HG03565 (cell line): ENCODE measurements around the gene SC5D.

Experiments used
- ATAC-seq: cut with Tn5 transposase; IDR thresholded peaks from one replicate; pipeline ENCODE4 v1.9.1; 2021; ENCODE audit warnings: mild to moderate bottlenecking, moderate library complexity; ENCODE audit not compliant: unreplicated experiment

Gene SC5D, protein sequence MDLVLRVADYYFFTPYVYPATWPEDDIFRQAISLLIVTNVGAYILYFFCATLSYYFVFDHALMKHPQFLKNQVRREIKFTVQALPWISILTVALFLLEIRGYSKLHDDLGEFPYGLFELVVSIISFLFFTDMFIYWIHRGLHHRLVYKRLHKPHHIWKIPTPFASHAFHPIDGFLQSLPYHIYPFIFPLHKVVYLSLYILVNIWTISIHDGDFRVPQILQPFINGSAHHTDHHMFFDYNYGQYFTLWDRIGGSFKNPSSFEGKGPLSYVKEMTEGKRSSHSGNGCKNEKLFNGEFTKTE

DNA sequence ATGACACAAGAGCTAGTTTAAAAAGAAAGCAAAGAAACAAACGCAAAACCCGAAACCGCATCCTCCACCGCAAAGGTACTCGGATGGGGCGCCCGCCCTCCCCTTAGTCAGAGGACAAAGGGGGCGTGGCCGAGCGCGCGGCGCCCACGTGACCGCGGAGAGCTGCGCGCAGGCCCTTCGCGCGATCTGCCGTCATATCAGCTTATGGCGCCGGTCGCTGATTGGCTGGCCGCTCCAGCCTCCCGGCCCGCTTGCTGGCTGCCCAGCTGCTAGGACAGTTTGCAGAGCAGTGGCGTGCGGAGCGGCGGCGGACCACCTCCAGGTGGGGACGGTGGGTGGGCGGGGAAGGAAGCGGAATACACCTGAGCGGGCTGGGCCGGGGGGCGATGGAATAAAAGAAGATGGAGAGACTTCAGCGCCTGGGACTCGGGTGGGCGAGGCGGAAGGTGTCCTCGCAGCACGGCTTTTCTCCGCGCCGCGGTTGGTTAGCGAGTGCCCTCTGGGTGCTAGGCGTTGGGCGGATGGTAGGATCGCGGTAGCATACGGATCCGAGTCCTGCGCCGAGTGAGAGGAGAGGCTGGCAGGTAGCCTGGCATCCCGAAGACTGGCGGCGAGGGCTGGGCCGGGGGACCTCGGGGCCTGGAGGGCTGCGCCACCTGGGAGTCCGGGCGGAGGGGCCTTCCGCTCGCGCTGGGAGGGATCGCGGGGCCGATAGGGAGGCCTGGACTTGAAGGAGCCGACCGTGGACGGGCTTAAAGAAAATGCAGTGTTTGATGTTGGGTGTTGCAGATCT is at the start of gene SC5D:
SC5D (plus strand) TSS at position 277 of the 793 bp plus-strand sequence. CDS start 10,605 bp downstream, outside the sequence.
- ATAC-seq, result peak; percentile 91

DNA sequence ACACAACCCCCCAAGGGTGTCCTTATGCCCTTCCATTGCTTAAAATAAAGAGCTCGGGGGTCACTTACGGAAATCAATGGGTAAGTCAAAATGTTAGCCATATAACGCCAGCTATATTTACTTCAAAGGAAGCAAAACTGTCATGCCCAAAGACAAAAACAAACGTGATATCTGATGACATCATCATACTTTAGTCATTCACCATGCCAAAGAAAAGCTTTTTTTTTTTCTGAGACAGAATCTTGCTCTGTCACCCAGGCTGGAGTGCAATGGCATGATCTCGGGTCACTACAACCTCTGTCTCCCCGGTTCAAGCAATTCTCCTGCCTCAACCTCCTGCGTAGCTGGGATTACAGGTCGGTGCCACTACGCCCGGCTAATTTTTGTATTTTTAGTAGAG is 47.7 kb upstream of the SC5D start:
- no peak for ATAC-seq

DNA sequence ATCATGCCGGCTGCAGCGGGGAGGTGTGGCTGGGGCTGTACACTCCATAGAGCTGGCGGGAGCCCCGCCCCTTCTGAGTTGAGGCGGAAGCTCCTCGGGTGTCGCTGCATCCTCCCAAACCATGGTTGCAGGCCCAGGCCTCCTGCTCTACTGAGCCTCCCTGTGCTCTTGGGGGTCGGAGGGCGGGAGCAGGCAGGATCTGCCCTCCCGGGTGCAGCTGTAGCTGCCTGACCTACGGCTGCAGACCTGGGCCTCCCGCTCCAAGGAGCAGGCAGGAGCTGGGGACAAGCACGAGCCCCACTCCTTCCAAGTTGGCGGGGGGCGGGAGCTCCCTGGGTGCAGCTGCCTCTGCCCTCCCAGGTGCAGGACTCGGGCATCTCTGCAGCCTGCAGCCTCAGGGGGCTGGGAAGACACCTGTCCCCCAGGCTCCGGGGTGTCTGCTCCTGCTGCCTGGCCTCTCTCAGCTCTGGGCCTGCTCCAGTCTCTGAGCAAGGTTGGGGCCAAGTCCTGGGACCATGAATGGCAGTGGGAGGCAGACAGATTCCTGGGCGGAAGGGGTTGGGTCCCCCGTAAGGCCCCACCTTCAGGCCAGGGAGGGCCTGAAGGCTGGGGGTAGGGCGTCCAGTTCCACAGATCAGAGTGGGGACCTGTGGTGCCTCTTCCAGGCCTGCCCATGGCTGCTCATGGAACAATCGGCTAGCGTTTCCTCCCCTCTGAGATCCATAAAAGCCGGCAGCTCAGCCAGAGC is 46.4 kb upstream of the SC5D start:
- no peak for ATAC-seq

DNA sequence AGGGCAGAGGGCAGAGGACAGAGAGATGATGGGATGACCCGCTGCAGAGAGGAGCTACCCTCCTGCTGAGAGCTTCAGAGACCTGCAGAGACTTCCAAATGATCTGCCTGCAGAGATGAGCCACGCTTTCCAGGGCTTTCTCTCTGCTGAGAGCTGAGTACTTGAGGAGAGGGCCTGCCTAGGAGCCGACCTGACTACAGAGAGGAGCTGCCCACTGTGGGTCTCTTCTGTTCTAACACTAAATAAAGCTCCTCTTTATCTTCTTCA is 45.9 kb upstream of the SC5D start:
- no peak for ATAC-seq

DNA sequence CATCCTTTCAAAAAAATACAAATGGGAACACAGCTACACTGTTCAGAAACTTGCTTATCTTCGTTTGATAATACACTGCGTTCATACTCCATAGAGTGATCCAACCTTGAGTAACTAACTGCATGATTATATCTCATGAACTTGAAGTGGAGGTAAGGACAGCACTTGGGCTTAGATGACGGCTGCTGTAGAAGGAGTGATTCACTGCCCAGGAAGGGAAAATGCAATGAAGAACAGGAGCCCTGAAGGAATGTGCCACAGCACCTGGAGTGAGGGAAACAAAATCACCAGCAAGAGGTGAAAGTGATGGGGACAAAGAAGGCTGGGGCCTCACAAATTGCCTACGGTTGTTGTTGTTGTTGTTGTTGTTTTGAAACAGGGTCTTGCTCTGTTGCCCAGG is 44.1 kb upstream of the SC5D start:
- ATAC-seq, result no peak

DNA sequence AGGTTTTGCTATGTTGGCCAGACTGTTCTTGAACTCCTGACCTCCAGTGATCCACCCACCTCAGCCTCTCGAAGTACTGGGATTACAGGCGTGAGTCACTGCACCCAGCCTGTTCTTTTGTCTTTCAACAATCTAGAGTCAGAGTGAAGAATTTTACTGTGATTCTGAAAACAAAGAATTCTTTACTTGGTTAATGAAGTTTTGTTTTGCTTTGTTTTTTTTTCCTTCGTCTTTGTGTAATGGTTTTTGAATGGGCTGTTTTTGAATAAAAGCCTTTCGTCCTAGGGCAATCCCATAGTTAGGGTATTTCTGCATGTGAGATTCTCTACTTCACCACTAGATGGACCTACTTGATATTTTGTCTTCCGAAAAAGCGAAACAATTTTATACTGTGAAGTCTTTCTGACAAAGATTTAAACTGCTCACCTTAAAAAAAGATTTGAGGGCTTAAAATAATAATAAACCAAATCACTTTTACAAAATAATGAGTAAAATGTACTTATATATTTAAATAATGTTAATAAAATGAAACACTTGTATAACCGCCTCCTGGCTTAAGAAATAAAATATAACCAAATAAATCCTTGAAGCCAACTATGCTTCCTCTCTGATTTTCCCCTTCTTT is 43.4 kb upstream of the SC5D start:
- peak; percentile 49 for ATAC-seq

DNA sequence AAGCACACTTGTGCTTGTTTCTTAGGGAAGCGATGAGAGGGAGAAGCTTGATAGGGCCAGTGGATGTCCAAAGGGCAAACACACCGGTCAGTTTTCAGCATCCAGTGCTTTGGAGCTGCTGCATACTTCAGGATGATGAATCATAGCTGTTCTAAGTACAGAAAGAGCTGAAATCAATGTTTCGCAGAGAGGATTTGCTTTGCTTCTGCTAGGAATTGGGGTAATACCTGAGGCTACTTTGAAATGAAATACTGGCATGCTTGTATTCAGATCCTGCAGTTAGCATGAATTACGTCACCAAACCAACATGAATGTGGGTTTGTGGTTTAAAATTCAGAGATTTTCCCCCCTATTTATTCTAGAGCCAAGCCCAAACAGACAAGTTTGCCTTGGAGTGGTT is 41.7 kb upstream of the SC5D start:
- ATAC-seq, result no peak

DNA sequence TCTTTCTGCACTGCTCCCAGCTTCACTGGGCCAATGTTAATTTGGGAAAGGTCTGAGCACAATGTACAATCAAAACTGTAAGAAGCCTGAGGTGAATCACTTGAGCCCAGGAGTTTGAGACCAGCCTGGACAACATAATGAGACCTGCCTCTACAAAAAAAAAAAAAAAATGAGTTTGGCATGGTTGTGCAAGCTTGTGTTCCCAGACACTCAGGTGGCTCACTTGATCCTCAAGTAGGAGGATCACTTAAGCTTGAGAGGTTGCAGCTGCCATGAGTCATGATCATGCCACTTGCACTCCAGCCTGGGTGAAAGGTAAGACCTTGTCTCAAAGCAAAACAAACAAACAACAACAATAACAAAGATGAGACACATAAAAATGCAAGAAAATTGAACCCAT is 38.6 kb upstream of the SC5D start:
- no peak for ATAC-seq

DNA sequence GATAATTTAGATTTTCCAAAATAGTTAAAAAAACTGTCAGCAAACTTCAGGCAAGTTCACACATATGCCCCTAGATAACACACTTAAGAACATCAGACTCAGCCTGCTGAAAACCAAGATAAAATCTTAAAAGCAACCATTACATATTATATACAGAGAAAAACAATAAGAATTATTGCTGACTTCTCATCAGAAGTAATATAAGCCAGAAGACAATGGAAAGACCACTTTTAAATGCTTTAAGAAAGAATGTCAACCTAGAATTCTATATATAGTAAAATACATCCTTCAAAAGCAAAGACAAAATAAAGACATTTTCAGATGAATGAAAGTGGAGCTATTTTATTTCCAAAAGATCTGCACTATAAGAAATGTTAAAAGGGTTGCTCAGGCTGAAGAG is 37.8 kb upstream of the SC5D start:
- no peak for ATAC-seq

DNA sequence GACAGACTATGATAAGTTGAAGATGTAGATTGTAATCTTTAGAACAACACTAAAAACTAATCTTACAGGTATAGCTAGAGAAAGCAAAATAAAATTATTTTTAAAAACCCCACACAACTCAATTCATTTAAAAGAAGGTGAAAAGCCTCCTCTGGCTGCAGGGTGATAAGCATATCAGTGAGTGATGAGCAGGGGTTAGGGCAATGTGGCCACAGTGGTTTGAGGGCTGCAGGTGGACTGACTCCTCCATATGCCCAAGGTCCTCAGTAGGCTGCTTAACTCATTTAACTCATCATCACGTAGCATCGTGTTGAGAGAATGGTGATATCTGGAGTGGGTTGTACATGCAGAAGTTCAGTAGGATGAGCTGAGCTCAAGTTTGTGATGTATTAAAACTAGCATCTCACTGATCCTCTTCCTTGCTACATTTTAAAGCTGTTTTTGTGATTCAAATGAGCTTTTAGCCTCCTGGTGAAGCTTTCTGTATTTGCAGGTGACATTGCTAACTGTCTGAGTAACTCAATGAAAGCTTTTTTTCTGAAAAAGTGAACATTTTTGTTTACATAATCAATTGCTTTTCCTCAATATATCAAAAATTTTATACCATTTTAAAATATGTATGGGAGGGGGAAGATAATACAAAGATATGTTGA is 37.0 kb upstream of the SC5D start:
- ATAC-seq, result no peak

DNA sequence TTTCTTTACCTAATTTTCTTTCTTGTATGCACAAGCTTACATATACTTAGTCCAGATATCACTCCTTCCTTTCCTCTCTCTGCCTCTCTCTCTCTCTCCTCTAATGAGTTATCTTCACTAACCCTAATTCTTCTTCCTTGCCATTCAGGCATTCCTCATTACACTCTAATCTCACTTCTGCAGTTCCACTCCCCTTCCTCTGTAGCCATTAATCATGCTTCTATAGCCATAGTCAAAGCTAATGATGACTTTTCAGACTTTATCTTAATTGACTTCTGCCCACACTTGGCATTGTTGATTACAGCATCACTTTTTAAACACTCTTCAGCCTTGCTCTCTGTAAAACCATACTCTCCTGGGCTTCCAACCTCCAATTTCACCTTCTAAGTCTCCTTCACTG is 35.3 kb upstream of the SC5D start:
- no peak for ATAC-seq

DNA sequence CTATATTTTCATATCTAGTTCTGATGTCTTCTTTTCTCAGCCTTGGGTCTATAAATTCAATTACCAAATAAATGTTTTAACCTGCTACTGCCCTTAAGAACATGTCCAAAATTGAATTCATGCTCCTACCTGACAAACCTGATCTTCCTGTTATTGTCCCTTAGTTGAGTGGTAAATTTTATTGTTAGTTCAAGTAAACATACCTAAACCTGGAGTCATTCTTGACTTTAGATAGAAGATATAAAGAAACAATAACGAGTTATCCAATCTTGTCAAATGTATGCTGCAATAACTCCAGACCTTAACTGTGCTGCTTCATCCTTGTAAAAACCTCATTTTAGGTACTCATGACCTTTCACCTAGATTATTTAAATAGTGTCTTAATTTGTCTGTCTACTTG is 34.6 kb upstream of the SC5D start:
- ATAC-seq, result no peak

DNA sequence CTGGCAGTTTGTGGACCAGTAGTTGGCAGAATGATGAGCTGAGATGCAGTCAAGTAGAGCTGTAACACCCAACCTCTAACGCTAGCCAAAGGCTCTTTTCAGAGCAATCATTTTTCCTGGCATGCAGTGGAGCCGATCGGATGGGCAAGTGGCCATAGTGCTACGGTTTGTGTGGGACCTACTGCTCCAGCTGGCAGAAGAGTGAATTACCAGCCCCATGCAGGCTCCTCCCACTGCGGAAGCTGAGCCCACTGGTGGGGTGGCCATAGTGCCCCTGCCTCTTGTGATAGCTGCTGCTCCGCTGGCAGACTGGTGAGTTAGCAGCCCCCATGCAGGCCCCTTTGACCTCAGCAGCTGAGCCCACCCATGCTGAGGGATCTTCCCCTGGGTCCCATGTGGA is 27.0 kb upstream of the SC5D start:
- no peak for ATAC-seq

DNA sequence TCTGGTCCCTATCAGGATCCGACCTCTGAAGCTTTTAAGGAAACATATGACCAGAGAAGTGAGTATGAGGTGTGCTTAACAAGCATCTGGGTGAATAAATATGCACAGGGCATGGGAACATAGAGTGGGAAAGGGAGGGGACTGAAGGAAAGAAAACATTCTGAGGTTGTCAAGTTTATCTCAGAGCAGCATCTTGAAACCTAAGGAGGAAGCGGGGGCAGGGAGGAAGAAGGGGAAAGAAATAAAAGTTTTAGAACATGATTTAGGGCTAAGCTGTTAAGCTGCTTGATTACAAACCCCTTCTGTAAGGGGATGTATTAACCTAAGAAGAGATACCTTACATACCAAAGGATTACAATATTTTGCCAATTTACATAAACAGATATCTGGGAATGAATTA is 24.0 kb upstream of the SC5D start:
- no peak for ATAC-seq

DNA sequence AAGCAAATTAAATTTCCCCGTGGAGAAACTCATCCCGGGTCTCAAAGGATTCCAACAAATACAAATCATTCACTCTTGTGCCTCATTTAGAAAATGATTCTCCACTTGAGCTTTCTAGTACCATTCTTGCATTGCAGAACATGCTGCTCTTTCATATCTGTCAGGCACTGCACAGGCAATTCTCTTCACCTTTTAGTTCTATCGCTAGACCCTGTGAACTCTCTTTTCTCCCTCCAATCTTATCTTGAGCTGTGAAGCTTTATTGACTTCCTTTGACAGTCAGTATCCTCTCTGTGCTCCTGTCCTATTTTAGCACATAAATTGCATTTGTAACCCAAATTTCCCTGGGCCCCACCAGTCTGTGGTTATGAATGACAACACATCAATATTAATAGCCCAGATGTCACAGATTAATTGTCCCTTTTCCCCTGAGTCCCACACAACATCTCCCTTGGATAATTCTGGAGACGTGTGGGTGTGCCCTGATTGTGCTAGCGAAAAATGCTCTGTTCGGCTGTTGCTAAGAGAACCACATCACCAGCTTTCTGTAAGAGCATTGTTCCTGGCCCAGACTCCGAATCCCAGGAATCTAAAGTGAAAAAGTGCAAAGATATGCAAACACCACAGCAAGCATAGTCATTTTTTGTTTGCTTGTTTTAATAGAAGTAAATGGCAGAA is 22.4 kb upstream of the SC5D start:
- no peak for ATAC-seq

DNA sequence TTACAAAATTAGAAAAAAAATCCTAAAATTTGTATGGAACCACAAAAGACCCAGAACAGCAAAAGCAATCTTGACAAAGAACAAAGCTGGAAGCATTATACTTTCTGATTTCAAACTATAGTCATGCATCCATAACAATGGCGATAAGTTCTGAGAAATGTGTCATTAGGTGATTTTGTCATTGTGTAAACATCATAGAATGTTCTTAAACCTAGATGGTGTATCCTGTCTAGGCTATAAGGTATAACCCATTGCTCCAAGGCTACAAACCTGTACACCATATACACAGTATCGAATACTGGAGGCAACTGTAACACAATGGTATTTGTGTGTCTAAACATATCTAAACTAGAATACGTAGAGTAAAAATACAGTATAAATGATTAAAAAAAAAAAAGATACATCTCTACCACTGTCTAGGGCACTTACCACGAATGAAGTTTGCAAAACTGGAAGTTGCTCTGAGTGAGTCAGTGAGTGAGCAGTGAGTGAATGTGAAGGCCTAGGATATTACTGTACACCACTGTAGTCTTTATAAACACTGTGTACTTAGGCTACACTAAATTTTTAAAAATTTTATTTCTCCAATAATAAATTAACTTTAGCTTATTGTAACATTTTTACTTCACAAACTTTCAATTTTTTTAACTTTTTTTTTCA is 18.1 kb upstream of the SC5D start:
- ATAC-seq, result no peak

DNA sequence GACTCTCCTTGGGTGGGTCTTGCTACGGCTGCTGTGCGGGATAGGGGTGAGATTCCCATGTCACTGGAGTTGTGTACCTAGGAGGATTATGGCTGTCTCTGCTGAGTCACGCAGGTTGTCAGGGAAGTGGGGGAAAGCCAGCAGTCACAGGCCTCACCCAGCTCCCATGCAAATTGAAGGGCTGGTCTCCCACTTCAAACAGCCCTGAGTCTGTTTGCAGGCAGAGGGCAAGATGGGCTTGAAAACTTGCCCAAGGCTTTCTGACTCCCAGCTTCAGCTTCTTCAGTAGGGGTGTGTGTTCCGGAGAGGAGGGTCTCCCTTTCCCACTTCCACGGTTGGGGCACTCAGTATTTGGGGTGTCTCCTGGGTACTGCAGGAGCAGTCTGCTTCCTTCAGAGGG is 10.9 kb upstream of the SC5D start:
- no peak for ATAC-seq

DNA sequence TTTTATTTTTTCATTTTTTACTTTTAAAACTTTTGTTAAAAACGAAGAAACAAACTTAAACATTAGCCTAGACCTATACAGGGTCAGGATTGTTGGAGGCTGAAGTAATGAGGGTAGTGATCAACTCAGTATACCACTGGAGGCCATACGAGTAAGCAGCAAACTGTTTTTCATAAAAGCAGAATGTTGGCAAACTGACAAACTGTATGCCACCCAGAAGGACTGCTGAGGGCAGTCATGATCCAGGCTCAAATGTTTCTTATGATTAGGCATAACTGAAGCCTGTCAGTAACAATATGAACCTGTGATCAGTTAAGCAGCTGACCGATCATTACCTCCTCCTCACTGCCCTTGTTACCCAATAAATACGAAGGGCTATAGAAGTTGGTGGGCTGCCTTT is 10.2 kb upstream of the SC5D start:
- ATAC-seq, result no peak

DNA sequence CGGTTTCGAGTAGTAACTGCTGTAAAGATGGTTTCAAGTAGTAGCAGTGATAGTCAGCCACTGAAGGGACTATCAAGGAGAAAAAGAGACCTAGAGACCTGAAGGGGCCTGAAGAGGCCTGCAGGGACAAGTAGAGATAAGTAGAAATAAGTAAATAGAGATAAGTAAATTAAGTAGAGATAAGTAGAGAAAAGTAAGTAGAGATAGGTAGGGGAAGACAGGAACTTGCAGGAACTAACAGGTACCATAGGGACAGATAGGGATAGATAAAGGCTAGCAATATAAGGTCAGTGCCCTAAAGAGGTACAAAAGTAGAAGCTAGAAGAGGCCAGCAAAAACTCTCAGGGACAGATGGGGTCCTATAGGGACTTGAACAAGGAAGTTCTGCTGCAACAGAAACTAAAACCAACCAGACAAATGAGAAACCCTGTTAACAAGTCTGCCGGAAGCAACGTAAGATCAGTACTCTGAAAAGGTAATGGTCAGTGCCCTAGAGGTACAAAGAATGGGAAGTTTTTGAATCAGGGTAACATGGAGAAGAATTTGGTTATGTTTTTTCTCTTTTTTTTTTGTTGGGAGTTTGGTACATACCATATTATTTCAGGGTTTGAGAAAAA is 9.6 kb upstream of the SC5D start:
- peak; percentile 56 for ATAC-seq

DNA sequence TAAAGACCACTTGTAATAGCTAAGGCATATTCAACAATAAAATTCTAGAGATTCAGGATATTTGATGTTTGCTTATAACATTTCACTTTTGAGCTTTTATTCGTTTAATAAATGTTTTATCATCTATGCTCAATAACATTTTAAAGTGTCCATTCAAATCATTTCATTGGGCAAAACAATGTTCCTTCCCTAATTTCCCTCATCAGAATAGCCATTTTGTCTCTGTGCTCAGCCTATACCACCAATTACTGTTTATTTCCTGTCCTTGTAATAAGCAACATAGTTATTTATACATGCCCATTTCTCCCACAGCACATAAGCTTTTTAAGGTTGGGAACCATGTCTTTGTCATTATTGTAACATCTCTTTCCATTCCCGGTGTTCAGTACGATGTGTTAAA is 1.3 kb upstream of the SC5D start:
- ATAC-seq, result no peak
